SU-DHL-6 (cell line): ENCODE measurements around the gene E2F7.

Experiments
- EZH2phosphoT487 ChIP-seq: fragments of 200-600 bp; sonication (generic), shearing (Covaris generic); conservative IDR thresholded peaks from 2 replicates; pipeline ENCODE4 v1.6.1; 2018; ENCODE audit warnings: mild to moderate bottlenecking, antibody characterized with exemption, low read length, moderate library complexity, mixed read lengths
- TF ChIP-seq, protein P1 (sequence below): fragments of 200-600 bp; sonication (generic); IDR thresholded peaks from one replicate; pipeline ENCODE4 v1.5.1; 2017; ENCODE audit warnings: antibody characterized with exemption, mild to moderate bottlenecking, low read length, moderate library complexity; ENCODE audit not compliant: insufficient read depth, poor library complexity, severe bottlenecking

DNA sequence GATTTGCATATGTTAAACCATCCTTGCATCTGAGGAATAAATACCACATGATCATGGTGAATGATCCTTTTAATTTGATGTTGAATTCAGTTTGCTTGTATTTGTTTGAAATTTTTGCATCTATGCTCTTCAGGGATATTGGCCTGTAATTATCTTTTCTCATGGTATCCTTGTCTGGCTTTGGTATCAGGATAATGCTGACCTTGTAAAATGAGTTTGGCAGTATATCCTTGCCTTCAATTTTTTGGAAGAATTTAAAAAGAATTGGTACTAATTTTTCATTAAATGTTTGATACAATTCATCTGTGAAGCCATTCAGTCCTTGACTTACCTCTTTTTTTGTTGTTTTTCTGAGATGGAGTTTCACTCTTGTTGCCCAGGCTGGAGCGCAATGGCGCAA, 85.2 kb downstream of the E2F7 start:
- TF ChIP-seq, protein P1, sequence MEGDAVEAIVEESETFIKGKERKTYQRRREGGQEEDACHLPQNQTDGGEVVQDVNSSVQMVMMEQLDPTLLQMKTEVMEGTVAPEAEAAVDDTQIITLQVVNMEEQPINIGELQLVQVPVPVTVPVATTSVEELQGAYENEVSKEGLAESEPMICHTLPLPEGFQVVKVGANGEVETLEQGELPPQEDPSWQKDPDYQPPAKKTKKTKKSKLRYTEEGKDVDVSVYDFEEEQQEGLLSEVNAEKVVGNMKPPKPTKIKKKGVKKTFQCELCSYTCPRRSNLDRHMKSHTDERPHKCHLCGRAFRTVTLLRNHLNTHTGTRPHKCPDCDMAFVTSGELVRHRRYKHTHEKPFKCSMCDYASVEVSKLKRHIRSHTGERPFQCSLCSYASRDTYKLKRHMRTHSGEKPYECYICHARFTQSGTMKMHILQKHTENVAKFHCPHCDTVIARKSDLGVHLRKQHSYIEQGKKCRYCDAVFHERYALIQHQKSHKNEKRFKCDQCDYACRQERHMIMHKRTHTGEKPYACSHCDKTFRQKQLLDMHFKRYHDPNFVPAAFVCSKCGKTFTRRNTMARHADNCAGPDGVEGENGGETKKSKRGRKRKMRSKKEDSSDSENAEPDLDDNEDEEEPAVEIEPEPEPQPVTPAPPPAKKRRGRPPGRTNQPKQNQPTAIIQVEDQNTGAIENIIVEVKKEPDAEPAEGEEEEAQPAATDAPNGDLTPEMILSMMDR = no peak
- no peak for TF ChIP-seq EZH2phosphoT487
